ENCODE results near the gene BMX.

Gene BMX

DNA sequence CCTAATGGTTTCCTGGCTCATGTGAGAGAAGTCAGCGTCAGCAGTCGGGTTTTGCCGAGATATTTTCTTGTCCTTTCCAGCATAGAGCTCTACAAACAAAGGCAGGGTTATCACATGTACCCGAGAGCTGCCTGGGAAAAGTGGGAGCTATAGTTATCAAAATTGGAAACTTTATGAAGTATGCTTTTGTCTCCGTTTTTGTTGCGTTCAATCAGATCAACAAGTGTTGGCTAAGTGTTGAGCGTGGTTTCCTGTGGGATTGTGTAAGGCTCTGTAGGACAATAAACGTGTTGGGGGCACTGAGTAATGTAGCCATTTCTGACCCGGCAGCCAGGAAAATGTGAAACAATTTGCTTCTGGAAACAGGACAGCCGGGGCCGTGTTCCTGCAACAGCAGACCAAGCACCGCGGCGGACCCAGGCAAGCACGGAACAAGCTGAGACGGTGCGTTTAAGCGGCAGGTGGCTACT, at the start of gene BMX:
TSS of gene BMX (plus strand) at position 311 of the 470 bp plus-strand sequence. CDS start 7,547 bp downstream, outside the sequence.
- no peak for DNase-seq (ENCODE audit: low read depth in 2 of 3, low spot score in 1 of 3)

DNA sequence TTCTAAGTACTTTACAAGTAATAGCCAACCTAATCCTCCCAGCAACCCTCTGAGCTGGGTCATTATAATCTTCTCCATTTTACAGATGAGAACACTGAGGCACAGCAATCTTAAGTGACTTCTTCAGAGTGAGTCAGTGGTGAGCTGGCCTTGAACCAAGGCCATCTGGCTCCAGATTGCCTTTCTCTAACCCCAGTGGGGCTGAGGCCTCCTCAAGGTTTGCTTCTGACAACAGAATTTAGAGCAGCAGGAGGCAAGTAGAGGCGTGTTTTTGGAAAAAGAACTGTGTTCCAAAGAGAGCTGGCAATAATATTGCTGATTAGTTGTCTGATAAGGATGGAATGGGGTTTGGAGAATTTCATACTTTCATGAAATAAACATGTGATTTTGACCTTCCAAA, 48.7 kb upstream of the BMX start:
- no peak for DNase-seq (ENCODE audit: low read depth in 2 of 3, low spot score in 1 of 3)

DNA sequence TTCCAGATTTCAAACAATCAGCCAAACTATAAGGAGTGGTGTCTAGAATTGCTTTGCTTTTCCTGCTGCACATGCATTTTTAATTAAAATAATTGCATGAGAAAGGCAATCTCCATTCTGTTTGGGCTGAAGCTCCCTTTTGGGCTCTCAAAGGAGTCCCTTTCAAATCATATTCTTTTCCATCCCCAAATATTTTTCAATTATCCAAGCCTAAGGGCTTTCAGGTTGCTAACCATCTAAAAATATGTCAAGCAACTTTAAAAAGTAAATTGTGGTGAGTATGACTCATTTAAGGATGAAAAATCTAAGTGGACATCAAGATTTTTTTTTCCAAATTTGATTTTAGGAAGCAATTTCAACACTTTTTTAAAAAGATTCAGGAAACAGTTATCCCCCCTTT, 35.9 kb upstream of the BMX start:
- no peak for DNase-seq (ENCODE audit: low read depth in 2 of 3, low spot score in 1 of 3)

DNA sequence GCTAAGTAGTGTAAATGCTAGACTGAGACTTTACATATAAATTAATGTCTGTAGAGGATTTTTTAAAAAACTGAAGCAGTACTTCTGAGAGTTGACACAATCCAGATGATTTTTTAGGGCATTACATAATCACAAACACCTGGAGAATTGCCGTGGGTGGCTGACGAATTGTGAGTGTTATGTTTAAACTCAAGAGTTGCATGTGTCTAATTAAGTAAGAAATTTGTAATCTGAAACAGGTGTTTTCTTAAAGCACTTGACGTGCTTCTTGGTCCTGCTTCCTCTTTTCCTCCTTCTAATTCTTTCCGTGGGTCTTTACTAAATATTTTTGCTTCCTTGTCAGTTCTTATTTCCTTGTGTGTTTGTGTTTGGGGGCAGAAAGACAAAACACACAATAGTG, 35.3 kb upstream of the BMX start:
- DNase-seq (ENCODE audit: low read depth in 2 of 3, low spot score in 1 of 3), result no peak

DNA sequence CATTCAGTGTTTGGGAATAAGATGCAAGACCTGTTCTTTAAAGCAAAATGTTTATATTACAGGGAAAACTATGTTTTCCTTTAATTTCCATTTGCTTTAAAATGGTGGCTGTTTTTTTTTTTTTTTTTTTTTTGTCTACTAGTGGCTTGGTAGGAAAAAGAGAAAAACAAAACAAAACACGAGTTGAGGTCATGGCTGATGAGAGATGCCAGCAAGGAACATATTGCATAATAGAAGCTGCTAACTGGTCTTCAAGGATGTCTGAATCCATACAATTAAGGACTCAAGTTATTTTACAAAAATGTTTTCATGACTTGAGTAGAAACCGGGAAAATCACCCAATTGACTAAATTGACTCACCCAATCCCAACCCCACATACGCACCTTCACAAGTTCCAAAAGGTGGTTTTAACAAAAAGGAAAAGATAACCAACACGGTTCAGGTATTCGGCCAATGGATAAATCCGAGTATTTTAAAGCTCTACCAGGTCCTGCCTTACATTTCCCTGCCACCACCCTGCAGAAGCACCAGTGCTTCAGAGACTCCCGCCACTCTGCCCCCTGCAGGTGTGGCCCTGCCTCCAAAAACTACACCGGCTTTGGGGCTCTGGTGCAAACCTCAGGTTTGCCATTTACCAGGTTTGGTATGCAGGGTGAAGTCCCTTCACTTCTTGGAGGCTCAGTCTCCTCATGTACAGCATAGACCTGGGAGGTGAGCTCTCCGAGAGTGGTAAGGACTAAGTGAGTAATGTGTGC, 34.5 kb upstream of the BMX start:
- DNase-seq (ENCODE audit: low read depth in 2 of 3, low spot score in 1 of 3), result no peak

DNA sequence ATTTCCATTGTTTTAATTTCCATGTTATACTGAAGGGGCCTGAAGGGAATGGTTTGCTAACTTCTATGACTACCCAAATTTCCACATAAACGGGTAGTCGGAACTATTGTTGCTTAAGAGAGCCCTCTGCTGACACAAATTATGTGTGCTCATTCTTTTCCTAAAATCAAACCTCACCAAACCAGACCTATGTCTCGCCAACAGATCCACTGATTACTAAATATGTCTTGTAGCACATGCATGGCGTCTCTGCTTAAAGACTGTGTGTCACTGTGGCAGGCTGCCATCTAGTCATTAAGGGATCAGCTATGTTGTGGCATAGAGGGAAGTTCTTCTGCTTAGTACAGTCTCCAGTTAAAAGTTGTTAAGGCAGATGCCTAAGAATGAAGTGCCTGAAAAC, 32.6 kb upstream of the BMX start:
- DNase-seq (ENCODE audit: low read depth in 2 of 3, low spot score in 1 of 3), result no peak

DNA sequence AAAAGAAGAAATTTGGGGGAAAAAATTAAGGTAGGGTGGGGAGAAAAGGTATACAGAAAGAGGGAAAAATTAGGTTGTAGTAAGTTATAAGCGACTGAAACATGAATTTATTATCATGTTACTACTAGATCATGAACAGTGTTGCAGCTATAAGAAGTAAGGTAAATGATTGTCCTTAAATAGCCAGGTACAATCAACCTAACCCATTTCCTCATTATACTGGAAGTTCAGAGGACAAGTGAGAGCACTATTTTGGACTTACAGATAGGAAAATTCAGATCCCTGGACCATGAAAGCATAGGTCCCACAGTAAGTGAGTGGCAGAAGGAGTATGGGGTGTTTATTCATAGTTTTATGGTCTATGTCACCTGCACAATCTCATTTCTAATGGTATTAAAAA, 31.0 kb upstream of the BMX start:
- no peak for DNase-seq (ENCODE audit: low read depth in 2 of 3, low spot score in 1 of 3)

DNA sequence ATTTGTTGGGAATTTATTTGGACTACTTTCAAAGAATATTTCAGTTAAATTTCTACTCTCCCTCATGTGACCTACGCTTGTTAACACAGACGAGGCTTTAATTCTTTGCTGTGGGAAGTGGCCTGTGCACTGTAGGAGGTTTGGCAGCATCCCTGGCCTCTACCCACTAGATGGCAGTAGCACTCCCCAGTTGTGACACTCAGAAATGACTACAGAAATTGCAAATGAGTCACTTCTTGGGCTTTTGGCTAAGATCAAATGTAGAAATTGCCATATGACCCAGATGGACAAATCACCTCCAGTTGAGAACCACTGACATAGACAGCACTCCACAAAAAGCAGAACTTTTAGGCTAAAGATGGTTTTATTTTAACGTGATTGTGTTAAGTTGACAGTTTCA, 29.6 kb upstream of the BMX start:
- DNase-seq (ENCODE audit: low read depth in 2 of 3, low spot score in 1 of 3), result peak; percentile 23 to 66 (median 29)

DNA sequence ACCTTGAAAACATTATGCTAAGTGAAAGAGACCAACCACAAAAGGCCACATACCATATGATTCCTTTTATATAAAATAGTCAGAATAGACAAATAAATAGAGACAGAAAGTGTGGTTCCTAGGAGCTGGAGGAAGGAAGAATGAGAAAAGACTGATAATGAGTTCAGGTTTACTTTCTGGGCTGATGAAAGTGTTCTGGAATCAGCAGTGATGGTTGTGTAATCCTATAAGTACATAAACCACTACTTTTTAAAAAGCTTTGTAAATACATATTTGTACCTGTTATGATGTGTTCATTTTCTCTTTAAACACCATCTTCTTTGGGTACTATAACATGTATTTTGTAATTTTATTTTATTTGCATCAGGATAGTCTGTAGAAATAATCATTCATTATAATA, 28.1 kb upstream of the BMX start:
- DNase-seq (ENCODE audit: low read depth in 2 of 3, low spot score in 1 of 3), result no peak

DNA sequence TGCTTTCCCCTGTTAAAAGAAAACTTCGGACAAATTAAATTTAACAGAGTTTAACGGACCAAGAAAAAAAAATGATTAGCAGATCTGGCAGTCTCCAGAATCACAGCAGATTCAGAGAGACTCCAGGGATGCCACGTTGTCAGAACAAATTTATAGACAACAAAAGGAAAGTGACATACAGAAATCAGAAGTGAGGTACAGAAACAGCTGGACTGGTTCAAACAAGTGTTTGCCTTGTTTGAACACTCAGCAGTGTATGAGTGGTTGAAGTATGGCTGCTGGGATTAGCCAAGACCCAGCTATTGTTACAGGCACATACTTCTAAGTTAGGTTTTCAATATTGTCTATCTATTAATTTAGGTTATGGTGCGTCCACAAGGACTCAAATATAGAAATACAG, 26.6 kb upstream of the BMX start:
- no peak for DNase-seq (ENCODE audit: low read depth in 2 of 3, low spot score in 1 of 3)

DNA sequence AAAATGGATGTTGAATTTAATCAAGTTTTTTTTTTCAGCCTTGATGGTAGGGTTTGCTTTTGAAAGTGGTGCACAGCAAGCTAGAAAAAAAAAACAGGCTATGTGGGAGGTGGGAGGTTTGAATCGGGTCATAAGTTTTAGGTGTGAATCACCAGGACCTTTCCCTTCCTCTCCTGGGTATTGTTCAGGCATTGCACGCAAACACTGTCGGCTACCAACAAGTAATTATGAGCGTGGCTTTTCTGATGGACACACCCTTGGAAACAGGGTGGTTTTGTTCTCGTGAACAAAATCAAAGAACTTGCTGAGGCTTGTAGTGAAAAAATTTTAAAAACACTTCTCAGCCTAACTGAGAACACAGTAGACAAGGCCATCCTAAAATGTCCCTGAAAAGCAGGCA, 25.6 kb upstream of the BMX start:
- DNase-seq (ENCODE audit: low read depth in 2 of 3, low spot score in 1 of 3), result no peak

DNA sequence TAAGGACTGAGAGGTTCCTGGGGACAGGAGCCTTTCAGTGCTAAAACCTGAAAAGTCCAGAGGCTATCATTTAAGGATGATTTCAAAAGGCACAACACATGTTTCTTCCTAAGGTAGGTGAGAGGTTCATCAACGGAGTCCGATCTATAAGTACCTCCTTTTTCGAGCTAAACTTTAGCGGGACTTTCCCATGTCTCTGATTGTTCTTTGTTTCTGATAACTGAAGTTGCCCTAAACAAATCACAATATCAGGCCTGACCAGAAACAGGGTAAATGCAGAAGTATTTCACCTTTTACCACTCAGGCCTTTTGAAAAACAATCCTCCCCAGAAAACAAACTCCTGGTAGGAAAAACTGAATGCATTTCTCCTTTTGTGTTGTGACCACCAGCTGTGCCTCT, 25.1 kb upstream of the BMX start:
- no peak for DNase-seq (ENCODE audit: low read depth in 2 of 3, low spot score in 1 of 3)

DNA sequence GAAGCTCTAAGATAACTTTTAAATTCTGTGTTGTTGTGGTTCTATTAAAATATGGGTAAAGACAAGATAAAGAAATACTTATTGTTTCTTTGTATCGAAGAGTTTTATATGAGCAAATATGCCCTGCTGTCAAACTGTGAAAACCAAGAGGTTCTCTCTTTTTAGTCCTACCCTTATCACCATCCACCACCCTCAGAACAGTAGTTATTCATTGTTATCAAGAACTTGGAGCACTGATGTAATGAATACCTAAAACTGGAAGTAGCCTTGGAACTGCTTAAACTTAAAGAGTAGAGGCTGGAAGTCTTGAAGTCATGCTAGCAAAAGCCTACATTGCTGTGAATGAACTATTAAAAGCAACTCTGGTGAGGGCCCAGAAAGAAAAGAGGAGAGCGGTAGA, 16.7 kb upstream of the BMX start:
- DNase-seq (ENCODE audit: low read depth in 2 of 3, low spot score in 1 of 3), result no peak

DNA sequence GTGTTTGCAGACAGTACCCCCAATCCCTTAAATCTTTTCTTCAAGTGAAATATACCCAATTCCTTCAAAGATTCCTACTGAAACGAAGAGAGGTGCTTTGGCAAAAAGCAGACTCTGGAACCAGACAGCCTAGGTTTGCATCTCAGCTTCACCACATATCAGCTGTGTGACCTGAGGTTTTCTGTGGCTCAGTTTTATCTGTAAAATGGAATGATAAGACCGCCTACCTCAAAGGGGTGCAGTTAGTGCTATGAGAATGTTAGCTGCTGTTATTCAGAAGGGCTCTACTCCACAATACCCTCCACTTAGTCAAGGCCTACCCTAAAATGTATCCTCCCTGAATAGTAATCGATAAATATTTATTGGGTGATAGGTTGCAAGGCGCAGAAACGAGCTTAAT, 8.1 kb upstream of the BMX start:
- DNase-seq (ENCODE audit: low read depth in 2 of 3, low spot score in 1 of 3), result no peak

DNA sequence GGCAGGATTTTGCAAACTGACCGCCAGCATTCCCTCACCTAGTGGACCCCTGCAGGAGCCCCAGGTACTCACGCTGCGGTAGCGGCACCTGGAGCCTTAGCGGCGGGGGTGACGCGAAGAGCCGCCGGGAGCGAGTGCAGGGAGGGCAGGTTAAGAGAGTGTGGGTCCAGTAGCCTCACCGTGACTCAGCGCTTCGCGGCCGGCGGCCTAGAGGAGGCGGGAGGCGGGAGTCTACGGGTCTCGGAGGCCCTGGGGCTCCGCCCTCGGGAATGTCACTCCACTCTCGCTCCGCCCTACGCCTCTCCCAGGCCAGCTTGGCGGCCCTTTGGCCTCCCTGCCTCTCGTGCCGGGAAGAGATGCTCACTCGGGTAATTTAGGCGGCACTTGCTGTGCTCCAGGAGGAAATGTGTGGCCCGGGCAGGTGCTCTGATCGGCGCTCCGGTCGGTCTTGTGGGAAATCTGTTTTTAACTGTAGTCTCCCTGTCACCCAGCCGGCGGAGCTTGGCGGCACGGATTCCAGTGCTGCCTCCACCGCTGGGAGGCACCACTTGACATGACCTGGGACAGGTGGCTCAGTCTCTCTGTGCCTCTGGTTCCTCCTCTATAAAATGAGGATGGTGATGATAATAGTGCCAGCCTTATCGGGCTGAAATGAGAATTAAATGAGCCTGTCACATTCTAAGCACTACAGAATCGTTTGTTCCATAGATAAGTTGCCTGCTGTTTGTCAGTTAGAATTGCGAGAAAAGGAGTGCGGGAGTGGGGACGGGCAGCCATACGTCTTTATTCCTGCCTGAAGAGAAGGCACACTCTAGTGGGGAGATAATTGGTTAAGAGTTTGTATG, 7.3 kb upstream of the BMX start, which contains the start of gene PIR:
TSS of gene PIR (minus strand) at position 216 of the 845 bp plus-strand sequence. CDS start 2,076 bp downstream, outside the sequence.
- peak; percentile 27 to 65 (median 41) for DNase-seq (ENCODE audit: low read depth in 2 of 3, low spot score in 1 of 3)

DNA sequence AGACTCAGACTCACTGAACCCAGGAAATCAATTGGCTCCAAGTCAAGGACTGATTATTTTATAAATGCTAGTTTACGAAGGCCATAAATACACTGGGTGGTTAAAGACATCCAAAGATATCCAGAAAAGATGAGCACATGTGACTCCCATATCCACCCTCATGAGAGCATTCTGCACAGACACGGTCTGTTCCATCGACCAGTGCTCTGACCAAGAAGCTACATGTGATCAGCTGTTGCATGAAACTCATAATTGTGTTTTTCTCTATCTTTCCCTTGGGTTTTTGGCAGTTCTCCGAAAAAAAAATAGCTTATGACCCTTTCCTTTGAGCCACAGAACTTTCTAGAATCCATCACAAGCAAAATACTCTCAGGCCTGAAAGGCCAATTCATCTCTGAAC, 4.8 kb upstream of the BMX start:
- DNase-seq (ENCODE audit: low read depth in 2 of 3, low spot score in 1 of 3), result no peak

DNA sequence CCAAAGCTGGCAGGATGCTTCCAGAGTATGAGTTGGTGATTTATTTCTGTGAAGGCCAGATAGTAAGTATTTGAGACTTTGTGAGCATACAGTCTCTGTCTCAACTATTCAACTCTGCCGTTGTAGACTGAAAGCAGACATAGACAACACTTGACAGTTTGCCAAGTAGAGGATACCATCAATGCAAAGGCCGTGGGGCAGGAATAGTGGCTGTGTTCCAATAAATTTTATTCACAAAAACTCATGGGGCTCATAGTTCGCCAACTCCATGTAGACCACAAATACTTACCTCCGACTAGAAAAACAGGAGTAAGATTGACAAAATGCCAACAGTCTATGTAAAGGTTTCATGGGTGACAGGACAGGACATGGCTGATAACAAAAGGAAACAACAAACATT, 3.8 kb upstream of the BMX start:
- no peak for DNase-seq (ENCODE audit: low read depth in 2 of 3, low spot score in 1 of 3)

DNA sequence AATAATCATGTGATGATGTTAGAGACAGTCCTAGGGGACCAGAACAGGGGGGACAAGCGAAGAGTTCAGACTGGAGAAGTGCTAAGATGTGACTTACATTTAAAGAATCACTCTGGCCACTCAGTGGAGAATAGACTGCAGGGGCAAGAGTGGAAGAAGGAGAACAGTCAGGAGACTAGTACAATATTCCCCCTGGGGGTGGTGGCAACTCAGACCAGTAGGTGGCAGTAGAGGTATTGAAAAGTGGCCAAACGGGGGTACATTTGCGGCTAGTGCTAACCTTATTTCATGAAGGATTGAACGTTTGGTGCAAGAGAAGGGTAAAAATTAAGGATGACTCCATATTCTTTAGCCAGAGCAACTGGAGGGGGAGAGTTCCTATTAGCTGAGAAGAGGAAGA, 2.7 kb upstream of the BMX start:
- DNase-seq (ENCODE audit: low read depth in 2 of 3, low spot score in 1 of 3), result peak; percentile 22 to 69 (median 23)

DNA sequence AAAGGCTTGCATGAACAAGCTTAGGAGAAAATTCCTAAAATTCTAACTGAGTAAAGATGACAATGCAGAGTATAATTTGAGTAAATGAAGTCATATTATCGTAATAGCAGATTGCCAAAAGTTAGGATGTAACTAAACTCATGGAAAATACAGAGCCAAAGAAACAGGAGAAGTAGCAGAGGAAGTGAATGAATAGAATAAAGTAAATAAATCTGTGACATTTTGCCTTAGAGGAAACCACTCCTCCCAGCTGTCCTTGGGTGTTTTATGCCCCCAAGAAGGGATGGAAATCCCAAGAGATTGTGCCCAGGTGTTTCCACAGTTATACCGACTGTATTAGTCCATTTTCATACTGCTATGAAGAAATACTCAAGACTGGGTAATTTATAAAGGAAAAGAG, 1.9 kb upstream of the BMX start:
- no peak for DNase-seq (ENCODE audit: low read depth in 2 of 3, low spot score in 1 of 3)

DNA sequence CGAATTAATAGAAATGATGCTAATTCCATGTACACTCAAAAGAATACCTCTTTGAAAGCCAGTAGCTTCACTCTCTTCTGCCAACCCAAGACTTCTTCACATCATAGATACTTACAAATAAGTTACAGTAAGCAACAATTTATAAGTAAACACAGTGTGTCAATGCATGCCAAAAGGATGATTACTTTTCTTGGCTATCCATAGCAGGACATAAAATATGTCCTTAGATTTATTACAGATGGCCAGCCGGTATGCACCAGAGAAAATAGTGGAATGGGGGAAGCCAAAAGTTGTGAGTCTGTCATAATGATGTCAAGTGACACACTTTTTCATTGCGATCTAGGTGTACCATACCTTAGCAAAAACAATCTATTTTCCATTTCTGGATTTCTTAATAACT, 631 bp upstream of the BMX start:
- DNase-seq (ENCODE audit: low read depth in 2 of 3, low spot score in 1 of 3), result no peak

DNA sequence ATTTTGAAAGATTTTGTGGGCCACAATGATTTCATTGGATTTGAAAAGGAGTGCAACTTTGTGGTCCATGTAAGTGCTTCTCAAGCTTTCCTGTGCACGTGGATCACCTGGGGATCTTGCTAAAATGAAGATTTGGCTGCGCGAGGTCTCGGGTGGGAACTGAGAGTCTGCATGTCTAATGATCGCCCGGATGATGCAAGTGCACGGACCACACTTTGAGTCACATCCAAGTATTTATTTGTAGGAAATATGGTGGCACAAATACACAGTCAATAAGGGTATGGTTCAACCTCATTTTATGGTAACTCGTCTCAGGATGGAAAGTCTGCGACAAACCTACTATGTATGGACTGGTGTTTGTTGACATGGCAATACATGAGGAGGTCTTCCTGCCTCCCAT, 899 bp downstream of the BMX start:
- DNase-seq (ENCODE audit: low read depth in 2 of 3, low spot score in 1 of 3), result no peak

DNA sequence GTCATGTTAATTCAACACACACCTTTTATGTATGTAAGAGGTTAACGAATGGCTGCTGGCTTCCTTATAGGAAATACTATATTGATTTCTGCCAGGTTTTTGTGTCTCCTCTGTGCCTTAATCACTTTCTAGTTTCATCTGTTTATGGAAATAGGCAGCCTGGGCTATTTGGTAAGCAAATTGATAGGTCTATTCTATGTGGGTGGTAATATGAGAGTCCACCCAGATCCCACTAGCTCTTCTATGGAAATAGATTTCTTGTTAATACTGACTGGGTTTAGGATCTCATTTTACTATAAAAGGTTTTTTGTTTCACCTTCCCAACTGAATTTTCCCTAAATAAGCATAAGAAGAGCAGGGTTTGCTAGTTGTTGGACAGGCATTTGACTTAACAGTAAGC, 4.1 kb downstream of the BMX start:
- DNase-seq (ENCODE audit: low read depth in 2 of 3, low spot score in 1 of 3), result no peak

Measured in stimulated activated CD4-positive, alpha-beta T cell treated with anti-CD3 and anti-CD28 coated beads, Interleukin-12 subunit alpha, Interleukin-12 subunit beta, amount 100 ng/mL, for 48 hours (primary cell).